ENCODE results near the gene MGA.

The MGA gene

GRCh38 chr15:41809121-41809520 is 148.9 kb downstream of the MGA start:
- DNase-seq (ENCODE audit: low read depth): no peak

GRCh38 chr15:41809526-41810220 is 149.5 kb downstream of the MGA start:
- peak; percentile 70 for DNase-seq (ENCODE audit: low read depth)

GRCh38 chr15:41810651-41811431 is 150.6 kb downstream of the MGA start:
- DNase-seq (ENCODE audit: low read depth): no peak

- DNase-seq (ENCODE audit: low read depth): peak; percentile 38
Observed at GRCh38 chr15:41811432-41812195, 151.4 kb downstream of the MGA start.

GRCh38 chr15:41812820-41813375 is 152.7 kb downstream of the MGA start:
- DNase-seq (ENCODE audit: low read depth): no peak

GRCh38 chr15:41813426-41813825 is 153.2 kb downstream of the MGA start:
- no peak for DNase-seq (ENCODE audit: low read depth)

GRCh38 chr15:41814534-41814933 is 154.3 kb downstream of the MGA start:
- DNase-seq (ENCODE audit: low read depth): no peak

- DNase-seq (ENCODE audit: low read depth): no peak
Observed at GRCh38 chr15:41816788-41817187, 156.6 kb downstream of the MGA start.

- DNase-seq (ENCODE audit: low read depth): no peak
Observed at GRCh38 chr15:41817327-41817726, 157.1 kb downstream of the MGA start.

- DNase-seq (ENCODE audit: low read depth): no peak
Observed at GRCh38 chr15:41817781-41818180, 157.6 kb downstream of the MGA start.

- DNase-seq (ENCODE audit: low read depth): no peak
Observed at GRCh38 chr15:41819455-41820050, 159.3 kb downstream of the MGA start.

GRCh38 chr15:41820791-41821423 is 160.7 kb downstream of the MGA start:
- no peak for DNase-seq (ENCODE audit: low read depth)

- DNase-seq (ENCODE audit: low read depth): no peak
Observed at GRCh38 chr15:41821831-41822230, 161.6 kb downstream of the MGA start.

GRCh38 chr15:41822471-41822870 is 162.3 kb downstream of the MGA start:
- no peak for DNase-seq (ENCODE audit: low read depth)
